Measurements from ENCODE around the gene GNLY. TPM values are rescaled to one million over a fixed set of nuclear protein-coding genes. Genes with fewer than 3 reads are reported as not detected.

GNLY gene
- total RNA-seq, 1 donor from 2014 or later, result 18.5 TPM

DNA sequence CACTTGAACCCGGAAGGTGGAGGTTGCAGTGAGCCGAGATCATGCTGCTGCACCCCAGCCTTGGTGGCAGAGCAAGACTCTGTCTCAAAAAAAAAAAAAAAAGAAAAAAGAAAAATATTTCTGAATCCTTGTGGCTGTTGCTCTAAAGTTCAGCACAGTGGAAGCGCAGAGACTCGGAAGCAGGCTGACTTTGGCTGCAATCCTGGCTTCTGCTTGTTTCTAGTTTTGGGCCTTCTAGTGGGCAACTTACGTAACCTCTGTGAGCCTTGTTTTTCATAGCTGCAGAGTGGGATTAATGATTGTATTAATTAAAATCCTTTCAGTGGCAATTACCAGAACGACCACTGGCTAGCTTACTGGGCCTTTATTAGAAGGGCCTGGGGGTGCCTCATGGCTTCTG lies 28.4 kb downstream of the GNLY start:
- DNase-seq (no peak), ATAC-seq (no peak)
- Histone ChIP-seq H3K9me3 (no peaks in the 10 kb centered on the region), H3K27ac (no peak overlapping the region), H3K36me3 (no peaks in the 10 kb centered on the region), H3K4me1 (peaks cover 23% of the 10 kb centered on the region), H3K4me3 (no peak overlapping the region), H3K27me3 (no peaks in the 10 kb centered on the region)
- TF ChIP-seq CTCF (IDR thresholded peaks at IDR 0.05), result no peak
- intact Hi-C loops (cut with DNase I), result no loop called here

DNA sequence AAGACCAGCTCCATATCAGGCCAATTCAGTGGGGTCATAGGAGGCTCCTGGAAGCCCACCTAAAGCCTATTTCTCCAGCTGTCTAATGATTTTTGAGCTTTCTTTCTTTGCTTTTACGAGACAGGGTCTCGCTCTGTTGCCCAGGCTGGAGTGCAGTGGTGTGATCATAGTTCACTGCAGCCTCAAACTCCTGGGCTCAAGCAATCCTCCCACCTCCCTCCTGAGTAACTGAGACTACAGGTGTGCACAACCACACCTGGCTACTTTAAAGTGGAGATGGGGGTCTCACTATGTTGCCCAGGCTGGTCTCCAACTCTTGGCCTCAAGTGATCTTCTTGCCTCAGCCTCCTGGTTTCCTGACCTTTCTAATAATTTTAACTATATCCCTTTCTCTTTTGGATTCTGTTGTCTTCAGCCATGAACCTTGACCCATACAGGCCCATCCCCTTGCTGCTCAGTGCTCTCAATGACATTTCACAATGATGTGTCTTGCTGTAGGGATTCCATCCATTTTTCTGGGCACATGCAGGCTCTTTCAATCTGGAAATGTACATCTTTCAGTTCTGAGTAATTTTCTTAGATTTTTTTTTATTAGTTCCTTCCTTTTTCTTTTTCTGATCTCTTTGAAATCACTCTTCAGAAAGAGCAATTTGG lies 29.7 kb downstream of the GNLY start:
- no peak overlapping the region for H3K4me3 ChIP-seq
- no peaks in the 10 kb centered on the region for H3K36me3 ChIP-seq
- H3K27me3 ChIP-seq, result no peaks in the 10 kb centered on the region
- peaks cover 36% of the 10 kb centered on the region for H3K4me1 ChIP-seq
- no peaks in the 10 kb centered on the region for H3K9me3 ChIP-seq
- intact Hi-C loops (cut with DNase I), result no loop called here
- DNase-seq (no peak), ATAC-seq (no peak)
- no peak overlapping the region for H3K27ac ChIP-seq
- no peak for TF ChIP-seq CTCF (IDR thresholded peaks at IDR 0.05)

- peaks cover 43% of the 10 kb centered on the region for H3K4me1 ChIP-seq
- no peaks in the 10 kb centered on the region for H3K36me3 ChIP-seq
- no peak for TF ChIP-seq CTCF (IDR thresholded peaks at IDR 0.05)
- ATAC-seq (no peak), DNase-seq (no peak)
- no peaks in the 10 kb centered on the region for H3K9me3 ChIP-seq
- H3K27me3 ChIP-seq, result no peaks in the 10 kb centered on the region
- intact Hi-C loops (cut with DNase I), result loop anchor here (5.0 kb wide), 1 partner anchor 88 kb away; no protein-coding TSS in a partner anchor
- no peak overlapping the region for H3K4me3 ChIP-seq
- H3K27ac ChIP-seq, result no peak overlapping the region
These were observed 30.6 kb downstream of the GNLY start for GRCh38 chr2:85724731-85725181.

DNA sequence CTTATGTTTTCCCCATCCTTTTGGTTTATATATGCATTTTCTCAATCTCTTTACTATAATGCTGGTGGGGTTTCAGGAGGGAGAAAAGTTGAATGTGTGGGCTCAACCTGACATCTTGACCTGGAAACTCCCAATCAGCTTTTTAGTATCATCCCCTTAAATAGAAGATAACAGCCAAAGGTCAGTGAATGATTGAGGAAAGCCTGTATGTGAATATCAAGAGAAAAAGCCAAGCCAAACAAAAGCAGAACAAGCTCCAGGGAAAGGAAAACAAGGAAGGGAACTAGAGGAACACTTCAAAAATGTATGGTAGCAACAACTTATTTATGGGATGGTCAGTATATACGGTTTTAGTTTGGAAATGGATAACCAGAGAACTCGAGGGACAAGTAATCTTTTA lies 31.3 kb downstream of the GNLY start:
- intact Hi-C loops (cut with DNase I), result loop anchor here (5.0 kb wide), 1 partner anchor 87 kb away; no protein-coding TSS in a partner anchor
- no peak for TF ChIP-seq CTCF (IDR thresholded peaks at IDR 0.05)
- no peak for ATAC-seq
- Histone ChIP-seq H3K27me3 (no peaks in the 10 kb centered on the region), H3K4me3 (no peak overlapping the region), H3K27ac (no peak overlapping the region), H3K4me1 (peaks cover 43% of the 10 kb centered on the region), H3K9me3 (no peaks in the 10 kb centered on the region), H3K36me3 (no peaks in the 10 kb centered on the region)
- no peak for DNase-seq

- H3K4me1 ChIP-seq, result peaks cover 40% of the 10 kb centered on the region
- DNase-seq (peak; percentile 82), ATAC-seq (peak; percentile 61)
- H3K4me3 ChIP-seq, result no peak overlapping the region
- no peaks in the 10 kb centered on the region for H3K36me3 ChIP-seq
- no peaks in the 10 kb centered on the region for H3K9me3 ChIP-seq
- intact Hi-C loops (cut with DNase I), result loop anchor here (5.0 kb wide), 1 partner anchor 85 kb away; no protein-coding TSS in a partner anchor
- no peak overlapping the region for H3K27ac ChIP-seq
- no peaks in the 10 kb centered on the region for H3K27me3 ChIP-seq
- TF ChIP-seq CTCF (IDR thresholded peaks at IDR 0.05), result no peak
These were observed 33.6 kb downstream of the GNLY start for GRCh38 chr2:85727798-85728197.

All from upper lobe of right lung (tissue), 1 donor.